ENCODE results near the gene FLNB.
"Not testable (repeated sequence)": the region's sequence is repeated elsewhere in the genome, so short reads cannot be mapped to it uniquely, and the experiment has no call there.

Gene FLNB

DNA sequence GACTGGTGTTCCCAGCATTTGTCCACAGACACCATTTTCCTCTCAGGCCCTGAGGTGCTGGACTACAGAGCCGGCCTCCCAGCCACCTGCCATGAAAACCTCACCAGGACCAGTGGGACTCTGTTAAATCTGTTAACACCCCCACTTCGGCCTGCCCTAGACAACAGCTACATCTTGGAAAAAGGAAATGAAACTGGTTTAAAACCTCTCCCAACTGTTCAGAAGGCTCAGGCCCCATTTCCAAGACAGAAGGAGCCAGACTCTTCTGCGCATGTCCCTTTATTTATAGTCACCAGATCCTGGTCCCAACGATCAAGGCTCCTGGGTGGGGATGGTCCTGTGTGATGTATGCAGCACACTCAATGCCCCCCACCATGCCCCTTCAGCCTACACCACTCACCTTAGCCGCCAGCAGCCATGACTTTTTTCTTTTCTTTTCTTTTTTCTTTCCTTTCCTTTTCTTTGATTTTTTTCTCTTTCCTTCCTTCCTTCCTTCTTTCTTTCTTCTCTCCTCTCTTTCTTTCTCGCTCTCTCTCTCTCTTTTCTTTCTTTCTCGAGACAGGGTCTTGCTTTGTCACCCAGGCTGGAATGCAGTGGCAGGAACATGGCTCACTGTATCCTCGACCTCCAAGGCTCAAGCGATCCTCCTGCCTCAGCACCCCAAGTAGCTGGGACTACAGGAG lies 25.5 kb upstream of the FLNB start:
- no peak for DNase-seq (ENCODE audit: low spot score)

DNA sequence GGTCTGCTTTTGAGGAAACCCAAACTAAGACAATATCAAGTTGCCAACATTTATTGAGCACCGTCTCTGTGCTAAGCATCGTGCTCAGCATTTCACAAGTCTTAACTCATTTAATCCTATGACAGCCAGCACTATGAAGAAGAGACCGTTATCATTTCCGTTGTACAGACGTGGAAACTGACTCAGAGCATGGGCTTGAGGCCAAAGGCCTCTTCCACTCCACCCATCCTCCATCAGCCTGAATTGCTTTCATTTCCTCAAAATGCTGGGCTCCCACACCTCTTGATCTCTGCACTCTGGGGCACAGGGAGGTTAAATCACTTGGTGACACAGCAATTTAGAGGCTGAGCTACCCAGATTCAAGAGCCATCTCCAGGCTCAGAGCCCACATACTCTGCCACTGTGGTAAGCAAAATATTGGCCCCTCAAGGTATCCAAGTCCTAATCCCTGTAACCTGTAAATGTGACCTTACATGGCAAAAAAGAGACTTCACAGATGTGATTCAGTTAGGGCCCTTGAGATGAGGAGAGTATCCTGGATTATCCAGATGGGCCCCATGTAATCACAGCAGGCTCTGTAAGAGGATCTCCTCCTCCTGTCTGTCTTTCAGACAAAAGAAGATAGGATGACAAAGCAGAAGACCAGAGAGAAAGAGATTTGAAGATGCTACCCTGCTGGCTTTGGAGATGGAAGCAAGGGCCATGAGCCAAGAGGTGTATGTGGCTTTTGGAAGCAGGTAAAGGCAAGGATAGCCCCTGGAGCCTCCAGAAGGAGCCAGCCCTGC lies 24.3 kb upstream of the FLNB start:
- DNase-seq (ENCODE audit: low spot score), result peak; percentile 63

DNA sequence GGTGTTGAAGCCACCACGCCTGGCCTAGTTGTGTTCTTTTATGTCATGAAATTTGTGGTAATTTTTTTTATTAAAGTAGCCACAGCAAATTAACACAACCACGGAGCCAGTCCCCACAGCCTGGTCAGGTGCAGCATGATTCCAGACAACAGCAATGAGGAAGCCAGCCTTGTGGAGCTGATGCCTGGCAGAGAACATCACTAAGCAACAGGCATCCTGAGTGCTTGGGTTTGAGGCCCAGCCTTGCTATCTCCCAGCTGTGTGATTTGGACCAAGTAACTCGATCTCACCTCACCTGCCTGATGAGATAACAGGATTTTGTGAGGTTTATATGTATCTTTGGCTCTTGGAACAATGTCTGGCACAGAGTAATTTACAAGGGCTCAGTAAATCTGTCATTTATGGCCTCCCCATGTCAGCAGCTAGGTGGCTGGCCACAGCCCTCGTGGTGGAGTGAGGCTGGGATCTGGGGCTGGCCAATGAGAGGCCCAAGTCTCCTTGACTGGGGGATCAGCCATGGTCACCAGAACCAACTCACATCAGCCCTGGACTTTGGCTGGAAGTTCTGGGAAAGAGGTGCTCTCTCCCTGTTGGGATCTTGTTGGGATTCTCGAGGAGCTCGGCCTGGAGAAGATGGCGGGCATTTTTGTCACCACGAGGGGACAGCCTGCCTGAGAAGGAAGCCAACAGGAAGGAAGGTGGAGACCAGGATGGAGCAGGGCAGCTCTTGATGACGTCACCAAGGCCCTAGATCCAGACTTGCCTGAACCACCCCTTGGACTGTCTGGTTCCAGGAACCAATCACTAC lies 22.8 kb upstream of the FLNB start:
- no peak for DNase-seq (ENCODE audit: low spot score)

DNA sequence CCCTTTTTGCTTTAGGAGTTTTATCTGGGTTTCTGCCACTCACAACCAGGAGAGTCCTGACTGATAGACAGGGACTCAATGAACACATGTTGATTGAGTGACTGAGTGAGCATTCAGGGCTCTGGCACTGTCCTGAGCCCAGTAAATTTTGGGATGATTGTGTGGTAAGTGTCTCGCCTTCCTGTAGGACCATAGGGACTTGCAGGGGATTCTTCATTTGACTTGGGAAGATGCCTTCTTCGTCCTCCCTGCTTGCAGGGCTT lies 22.3 kb upstream of the FLNB start:
- DNase-seq (ENCODE audit: low spot score), result no peak

DNA sequence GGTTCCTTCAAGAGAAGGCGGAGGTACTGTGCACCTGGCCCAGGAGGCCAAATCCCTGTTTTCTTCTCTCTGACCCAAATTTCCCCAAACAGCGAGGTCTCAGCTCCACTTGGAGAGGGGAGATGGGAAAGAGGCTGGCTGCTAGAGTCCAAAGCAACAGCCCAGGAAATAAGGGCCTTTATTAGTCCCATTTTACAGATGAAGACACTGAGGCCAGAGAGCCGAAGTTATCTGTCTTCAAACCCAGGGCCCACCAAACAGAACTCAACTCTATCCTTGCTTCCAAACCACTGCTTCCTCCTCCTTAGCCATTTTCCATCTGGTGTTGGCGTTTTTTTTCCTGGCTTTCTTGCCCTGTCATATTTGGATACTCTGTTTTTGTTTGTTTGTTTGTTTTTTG lies 22.0 kb upstream of the FLNB start:
- DNase-seq (ENCODE audit: low spot score), result no peak

DNA sequence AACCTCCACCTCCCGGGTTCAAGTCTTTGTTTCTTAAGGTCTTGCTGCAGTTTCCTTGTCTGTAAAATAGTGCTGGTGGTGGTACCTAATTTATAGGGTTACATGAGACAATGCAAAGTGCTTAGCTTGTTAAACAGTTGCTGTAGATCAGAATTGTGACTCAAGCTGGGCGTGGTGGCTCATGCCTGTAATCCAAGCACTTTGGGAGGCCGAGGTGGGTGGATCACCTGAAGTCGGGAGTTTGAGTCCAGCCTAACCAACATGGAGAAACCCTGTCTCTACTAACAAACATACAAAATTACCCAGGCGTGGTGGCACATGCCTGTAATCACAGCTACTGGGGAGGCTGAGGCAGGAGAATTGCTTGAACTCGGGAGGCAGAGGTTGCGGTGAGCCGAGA lies 19.0 kb upstream of the FLNB start:
- not testable (repeated sequence) for DNase-seq (ENCODE audit: low spot score)

DNA sequence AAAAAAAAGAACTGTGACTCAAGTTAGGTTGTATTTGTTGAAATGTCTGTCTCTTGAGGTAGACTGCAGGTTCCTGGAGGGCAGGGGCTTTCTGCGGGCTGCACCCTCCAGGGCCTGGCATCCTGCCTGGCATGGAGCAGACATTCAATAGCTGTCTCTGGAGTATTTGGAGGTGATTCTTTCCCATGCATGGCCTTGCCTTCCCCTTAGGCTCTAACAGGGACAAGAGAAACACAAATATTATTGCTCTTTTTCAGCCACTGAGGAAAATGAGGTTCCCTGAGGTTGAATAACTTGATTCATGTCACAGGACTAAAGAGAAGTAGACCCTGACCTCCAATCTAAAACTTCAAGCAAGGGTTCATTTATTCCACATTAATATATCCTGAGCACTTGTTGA lies 18.6 kb upstream of the FLNB start:
- DNase-seq (ENCODE audit: low spot score), result no peak

DNA sequence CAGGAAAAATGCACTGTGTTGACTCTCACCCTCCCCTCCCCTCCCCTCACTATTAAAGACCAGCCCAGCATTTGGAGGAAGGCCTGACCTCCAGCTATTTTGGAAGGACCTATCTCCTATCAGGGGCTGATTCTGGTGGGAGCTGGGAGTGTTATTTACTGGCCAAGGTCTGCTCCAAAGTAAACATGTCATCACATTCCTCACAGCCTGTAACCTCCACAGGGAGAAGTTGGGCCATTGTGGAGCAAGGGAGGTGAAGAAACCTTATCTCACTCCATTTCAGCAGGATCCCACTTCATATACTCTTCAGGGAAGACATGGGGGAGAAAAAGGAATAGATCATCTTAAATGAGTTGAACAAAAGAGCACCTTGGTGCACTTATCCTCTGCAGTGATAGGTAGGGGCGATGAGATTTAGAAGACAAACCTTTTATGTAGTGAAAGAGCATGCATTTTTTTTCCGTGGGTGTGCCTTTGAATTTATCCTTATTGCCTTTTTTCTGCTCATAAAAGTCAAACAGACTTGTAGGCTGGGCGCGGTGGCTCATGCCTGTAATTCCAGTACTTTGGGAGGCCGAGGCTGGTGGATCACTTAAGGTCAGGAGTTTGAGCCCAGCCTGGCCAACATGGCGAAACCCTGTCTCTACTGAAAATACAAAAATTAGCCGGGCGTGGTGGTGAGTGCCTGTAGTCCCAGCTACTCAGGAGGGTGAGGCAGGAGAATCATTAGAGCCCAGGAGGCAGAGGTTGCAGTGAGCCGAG lies 15.6 kb upstream of the FLNB start:
- no peak for DNase-seq (ENCODE audit: low spot score)

DNA sequence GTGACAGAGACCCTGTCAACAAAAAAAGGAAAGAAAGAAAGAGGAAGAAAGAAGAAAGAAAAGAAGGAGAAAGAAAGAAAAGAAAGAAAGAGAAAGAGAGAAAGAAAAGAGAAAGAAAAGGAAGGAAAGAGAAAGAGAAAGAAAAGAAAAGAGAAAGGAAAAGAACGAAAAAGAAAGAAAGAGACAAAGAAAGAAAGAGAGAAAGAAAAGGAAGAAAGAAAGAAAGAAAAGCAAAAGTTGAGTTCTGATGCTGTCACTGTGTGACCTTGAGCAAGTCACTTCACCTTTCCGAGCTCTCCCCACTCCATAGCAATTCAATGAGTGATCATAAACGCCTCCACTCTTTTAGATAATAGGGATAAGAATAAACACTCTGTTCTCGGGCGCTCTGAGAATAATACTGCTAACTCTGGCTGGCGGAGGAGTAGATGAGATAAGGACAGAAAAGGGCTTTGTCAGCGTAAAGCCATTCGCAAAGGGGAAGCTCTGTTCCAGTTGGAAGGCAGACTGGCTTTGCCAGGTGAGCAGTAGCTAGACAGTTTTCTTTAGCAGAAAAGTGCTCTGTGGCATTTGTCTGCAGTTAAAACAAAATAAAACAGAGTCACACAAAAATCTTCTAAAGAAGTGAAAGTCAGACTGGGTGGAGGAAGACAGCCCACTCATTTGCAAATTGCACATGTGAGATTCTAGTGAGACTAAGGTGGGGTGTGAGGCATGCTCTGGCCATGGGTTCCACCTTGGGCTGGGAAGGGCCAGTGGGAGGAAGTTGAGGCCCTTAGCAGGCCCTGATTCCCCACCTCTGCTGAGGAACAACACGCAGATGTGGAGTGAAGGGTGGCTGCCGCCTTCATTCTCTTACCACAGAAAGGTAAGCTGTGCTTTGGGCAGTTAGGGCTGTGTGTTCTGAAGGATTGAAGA lies 9.6 kb upstream of the FLNB start:
- DNase-seq (ENCODE audit: low spot score), result peak; percentile 44

DNA sequence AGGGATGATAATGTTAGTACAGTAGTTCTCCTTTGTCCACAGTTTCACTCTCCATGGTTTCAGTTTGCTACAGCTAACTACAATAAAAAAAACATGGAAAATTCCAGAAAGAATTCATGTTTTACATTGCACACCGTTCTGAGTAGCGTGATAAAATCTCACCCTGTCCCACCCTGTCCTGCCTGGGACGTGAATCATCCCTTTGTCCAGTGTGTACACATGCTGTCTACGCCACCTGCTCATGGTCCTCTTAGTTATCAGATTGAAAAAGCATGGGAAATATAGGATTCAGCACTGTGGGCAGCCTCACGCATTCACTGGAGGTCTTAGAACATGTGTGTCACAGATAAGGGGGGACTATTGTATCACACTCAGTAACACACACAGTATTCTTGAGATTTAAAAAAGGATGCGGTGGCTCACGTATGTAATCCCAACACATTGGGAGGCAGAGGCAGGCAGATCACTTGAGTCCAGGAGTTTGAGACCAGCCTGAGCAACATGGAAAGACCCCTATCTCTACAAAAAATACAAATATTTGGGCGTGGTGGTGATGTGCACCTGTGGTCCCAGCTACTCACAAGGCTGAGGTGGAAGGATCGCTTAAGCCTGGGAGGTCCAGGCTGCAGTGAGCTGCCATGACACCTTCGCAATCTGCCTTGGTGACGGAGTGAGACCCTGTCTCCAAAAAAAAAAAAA lies 8.7 kb upstream of the FLNB start:
- DNase-seq (ENCODE audit: low spot score), result no peak

DNA sequence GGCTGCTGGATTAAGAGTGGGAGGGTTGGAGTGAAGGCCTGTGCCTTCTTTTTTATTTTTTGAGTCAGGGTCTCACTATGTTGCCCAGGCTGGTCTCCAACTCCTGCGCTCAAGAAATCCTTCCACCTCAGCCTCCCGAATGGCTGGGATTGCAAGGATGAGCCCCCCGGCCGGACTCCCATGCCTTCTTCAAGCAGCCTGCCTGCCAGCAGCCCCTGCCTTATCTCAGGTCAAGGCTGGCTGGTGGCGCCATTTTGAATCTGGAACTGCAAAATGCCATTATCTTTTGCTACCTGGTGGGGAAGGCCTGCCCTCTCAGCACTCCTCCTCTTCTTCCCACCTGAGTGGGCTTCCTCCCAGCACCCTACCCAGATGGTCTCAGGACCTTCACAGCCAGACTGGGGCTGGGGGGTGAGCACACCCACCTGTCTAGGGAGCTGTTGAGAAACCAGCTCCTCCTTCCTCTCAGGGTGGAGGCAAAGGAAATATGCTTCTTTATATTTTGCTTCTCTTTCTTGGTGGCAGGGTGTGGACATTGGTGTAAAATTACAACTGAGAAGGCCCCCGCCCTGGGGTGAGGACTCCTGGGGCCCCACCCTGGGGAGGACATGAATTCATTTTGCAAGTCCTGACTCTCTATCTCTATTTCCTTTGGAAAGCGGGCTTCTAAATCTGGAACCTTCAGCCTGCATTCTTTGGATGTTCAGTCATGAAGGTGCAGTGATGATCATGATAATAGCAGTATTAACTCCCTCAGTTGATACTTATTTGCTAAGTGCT lies 7.7 kb upstream of the FLNB start:
- no peak for DNase-seq (ENCODE audit: low spot score)

DNA sequence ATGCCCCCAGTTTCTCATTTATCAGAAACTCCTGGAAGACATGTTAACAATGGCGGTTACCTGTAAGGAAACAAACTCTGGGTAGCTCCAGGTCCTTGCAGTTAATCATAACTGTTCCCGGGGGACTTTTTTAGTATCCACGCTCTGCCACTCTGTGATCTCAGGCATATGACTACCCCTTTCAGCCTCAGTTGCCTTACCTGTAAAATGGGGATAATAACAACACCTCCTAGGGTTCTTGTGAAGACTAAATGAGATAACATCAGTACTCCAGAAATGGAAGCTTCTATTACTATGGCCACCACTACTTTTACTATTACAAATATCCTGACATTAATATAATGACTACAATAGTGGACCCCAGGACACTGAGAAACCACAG lies 7.1 kb upstream of the FLNB start:
- no peak for DNase-seq (ENCODE audit: low spot score)

DNA sequence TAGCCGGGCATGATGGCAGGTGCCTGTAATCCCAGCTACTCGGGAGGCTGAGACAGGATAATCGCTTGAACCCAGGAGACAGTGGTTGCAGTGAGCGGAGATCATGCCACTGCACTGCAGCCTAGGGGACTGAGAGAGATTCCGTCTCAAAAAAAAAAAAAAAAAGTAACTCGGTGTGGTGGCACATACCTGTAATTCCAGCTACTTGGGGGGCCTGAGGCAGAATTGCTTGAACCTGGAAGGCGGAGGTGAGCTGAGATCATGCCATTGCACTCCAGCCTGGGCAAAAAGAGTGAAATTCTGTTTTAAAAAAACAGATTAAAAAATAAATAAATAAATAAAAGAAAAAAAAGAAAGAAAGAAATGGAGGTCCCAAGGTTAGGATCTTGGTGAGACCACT lies 6.2 kb upstream of the FLNB start:
- no peak for DNase-seq (ENCODE audit: low spot score)

DNA sequence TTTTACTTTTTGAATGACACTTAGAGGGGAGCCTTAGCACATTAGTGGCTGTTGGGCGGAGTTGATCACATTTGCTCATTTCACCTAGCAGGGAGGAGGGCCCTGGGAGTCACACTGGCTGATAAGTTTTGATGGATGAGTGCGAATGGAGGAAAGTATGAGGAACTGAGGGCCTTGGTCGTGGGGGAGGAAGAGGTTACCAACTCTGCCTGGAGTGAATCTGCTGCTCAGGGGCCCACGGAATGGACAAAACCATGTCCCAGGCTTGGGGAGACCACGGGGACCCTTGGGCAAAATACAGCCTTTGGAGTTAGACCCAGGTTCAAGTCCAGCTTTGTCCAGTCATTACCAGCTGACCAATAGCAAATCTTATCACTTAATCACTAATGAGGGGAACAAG lies 5.1 kb upstream of the FLNB start:
- DNase-seq (ENCODE audit: low spot score), result no peak

DNA sequence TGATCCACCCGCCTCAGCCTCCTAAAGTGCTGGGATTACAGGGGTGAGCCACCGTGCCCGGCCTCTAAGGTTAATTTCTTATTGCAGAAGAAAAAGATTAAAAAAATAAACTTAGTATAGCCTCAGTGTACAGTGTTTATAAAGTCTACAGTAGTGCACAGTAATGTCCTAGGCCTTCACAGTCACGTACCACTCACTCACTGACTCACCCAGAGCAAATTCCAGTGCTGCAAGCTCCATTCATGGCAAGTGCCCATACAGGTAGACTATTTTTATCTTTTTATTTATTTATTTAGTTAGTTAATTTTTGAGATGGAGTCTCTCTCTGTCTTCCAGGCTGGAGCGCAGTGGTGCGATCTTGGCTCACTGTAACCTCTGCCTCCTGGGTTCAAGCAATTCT lies 3.2 kb upstream of the FLNB start:
- DNase-seq (ENCODE audit: low spot score), result no peak

DNA sequence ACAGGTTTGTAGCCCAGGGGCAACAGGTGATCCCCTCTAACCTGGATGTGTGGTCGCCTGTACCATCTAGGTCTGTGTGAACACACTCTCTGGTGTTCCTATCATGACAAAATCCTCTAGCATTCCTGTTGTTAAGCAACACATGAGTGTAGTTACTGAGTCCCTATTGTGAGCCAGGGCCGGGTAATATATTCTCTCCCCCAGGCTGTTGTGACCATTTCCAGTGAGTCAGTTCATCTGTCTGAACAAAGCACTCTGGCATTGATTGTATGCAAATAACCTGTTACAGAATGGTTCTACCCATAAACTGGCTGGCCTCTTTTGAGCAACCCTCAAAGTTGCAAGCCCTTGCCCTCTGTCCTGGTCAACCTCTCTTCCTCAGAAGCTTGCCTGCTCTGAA lies 2.6 kb upstream of the FLNB start:
- DNase-seq (ENCODE audit: low spot score), result no peak

DNA sequence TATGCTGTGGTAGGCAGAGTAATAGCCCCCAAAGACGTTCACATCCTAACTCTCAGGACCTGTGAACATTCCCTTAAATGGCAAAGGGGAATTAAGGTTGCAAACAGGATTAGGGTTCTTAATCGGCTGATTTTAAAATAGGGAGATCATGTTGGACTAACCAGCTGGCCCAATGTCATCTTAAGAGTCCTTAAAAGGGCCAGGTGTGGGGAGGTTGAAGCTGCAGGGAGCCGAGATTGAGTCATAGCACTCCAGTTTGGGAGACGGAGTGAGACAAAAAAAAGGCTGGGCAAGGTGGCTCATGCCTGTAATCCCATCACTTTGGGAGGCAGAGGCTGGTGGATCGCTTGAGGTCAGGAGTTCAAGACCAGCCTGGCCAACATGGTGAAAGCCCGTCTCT lies 1.6 kb upstream of the FLNB start:
- no peak for DNase-seq (ENCODE audit: low spot score)

DNA sequence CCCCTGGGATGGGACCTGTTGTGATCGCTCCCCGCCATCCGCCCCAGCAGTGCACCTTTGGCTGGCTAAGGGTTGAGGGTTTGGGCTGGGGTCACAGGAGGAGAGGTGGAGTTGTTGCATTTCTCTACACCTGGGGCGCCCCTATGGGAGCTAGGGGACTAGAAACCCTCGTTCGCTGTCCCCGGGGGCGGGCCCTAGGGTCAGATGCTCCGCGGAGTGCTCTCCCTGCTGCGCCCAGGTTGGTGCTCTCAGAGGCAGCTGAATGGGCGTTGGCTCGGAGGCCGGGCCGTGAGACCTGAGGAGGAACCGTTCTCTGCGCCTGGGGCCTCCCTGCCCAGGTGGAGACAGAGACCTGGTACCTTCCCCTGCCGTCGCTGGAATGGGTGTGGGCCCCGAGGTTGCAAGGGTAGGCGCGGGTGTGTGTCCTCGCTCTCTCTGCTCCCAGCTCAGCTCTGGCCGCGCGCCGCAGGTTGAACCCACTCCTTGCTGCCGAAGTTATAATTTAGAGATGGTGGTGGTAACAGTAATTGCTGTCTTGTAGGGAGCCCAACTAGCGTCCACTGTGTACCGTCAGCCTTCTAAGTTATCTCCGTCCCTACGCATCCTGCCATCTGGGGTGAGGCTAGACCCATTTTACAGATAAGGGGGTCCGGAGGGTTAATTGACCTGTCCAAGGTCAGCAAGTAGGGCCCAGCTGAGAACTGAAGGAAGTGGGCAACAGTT lies 965 bp downstream of the FLNB start:
- peak; percentile 54 for DNase-seq (ENCODE audit: low spot score)

DNA sequence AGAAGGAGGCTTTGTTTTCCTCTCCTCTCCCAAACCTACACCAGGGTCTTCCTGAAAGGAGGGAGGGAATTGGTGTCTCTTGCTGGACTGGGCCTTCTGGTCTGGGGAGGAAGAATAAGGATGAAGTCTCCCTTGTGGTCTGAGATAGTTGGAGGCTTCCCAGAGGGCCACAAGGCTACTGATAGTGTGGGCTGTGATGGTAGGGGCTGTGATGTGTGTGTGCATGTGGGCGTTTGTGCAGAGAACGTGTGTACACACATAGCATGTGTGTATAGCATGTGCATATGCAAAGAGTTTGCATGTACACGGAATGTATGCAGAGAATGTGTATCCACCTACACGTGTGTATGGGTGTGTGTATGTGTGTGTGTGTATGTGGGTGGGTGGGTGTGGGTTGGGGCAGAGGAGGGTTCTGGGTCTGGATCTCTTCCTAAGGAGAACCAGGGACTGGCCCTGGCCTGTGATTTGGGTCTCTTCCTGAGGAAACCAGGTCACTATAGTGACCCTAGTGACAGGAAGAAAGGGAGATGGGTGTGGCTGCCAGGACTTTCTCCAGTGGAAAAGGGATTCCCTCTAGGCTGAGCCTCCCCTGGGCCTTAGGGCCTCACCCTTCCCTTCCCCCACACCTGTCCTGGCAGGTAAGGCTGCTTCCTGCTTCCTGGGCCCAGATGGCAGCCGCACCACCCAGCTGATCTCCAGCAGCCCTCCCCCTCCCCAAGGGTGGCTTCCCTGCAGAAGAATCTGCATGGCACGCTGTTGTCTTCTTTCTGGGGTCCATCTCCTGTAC lies 1.7 kb downstream of the FLNB start:
- no peak for DNase-seq (ENCODE audit: low spot score)

Measured in germinal center (tissue), 1 donor.